Measurements from ENCODE around the gene TRIM8.

The TRIM8 gene

DNA sequence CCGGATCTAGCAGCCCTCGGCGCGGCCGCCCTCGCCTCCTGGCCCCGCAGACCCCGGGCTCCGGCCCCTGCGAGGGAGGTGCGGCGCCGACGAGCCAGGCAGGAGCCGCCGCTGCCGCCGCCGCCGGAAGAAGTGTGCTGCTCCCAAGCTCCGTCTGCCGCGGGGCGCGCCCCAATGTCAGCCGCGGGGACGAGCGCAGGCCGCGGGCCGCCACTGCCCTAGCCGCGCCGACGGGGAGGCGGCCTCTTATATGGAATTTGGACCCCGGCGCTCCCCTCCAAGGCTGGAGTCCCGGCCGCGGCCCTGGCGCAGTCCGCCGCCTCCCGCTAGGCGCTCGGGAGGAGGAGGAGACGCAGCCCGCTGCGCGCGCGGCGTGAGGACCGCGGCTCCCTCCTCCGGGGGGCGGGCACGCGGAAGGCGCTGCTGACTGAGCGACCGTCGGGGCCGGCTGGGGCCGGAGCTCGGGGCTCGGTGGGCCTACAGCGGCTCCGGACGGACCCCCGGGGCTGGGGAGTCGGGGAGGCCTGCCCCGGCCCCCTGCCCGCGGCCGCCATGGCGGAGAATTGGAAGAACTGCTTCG, at the start of gene TRIM8:
Gene TRIM8 (plus strand): TSS at position 414 of the 580 bp plus-strand sequence. CDS start 139 bp downstream, at position 553.
- no peak for DNase-seq (ENCODE audit: low read depth)

GRCh38 chr10:102595293-102595692, 49.0 kb upstream of the TRIM8 start:
- no peak for DNase-seq (ENCODE audit: low read depth)

DNA sequence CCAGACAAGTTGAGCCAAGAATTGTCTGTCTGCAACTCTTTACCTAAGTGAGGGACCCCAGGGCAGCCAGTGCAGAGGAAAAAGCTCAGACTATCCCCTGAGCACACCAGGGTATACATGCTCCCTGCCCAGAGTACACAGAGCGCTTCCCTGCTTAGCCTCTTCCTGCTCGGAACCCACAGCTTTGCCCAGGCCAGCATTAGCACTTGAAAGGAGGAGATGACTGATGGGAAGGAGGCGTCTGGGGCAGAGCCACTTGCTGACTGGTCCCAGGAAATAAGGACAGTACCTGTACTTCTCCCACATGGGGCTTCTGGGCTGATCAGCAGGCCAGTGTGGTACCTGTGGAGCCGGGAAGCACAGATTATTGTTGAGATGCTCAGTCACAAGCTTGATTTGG, 48.4 kb upstream of the TRIM8 start:
- no peak for DNase-seq (ENCODE audit: low read depth)

DNA sequence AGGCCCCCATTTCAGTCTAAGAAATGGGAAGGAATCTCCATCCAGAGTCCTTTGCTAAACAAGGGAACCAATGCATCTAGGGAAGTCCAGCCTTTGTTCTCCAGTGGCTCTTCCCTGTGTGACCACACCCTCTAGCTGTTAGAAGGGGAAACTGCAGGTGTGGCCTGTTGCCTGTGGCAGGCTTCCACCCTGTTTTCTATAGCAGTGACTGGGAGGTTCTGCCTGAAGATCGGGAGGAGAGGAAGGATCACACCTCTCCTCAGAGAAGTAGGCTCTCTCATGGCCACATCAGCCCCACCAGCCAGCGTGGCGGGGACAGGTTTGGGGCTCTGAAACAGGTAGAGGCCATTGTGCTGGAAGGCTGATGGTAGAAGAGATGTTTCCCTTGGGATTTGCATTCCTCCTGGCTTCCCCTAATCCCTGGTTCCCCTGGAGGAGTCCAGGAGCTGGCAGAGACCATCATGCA, 47.7 kb upstream of the TRIM8 start:
- DNase-seq (ENCODE audit: low read depth): no peak

- no peak for DNase-seq (ENCODE audit: low read depth)
Observed at GRCh38 chr10:102597131-102597991, 46.9 kb upstream of the TRIM8 start.

GRCh38 chr10:102598243-102598642, 46.0 kb upstream of the TRIM8 start:
- no peak for DNase-seq (ENCODE audit: low read depth)

GRCh38 chr10:102599565-102600327, 44.5 kb upstream of the TRIM8 start:
- peak; percentile 99 for DNase-seq (ENCODE audit: low read depth)

- DNase-seq (ENCODE audit: low read depth): no peak
Observed at GRCh38 chr10:102600816-102601215, 43.5 kb upstream of the TRIM8 start.

GRCh38 chr10:102601639-102602038, 42.6 kb upstream of the TRIM8 start:
- no peak for DNase-seq (ENCODE audit: low read depth)

DNA sequence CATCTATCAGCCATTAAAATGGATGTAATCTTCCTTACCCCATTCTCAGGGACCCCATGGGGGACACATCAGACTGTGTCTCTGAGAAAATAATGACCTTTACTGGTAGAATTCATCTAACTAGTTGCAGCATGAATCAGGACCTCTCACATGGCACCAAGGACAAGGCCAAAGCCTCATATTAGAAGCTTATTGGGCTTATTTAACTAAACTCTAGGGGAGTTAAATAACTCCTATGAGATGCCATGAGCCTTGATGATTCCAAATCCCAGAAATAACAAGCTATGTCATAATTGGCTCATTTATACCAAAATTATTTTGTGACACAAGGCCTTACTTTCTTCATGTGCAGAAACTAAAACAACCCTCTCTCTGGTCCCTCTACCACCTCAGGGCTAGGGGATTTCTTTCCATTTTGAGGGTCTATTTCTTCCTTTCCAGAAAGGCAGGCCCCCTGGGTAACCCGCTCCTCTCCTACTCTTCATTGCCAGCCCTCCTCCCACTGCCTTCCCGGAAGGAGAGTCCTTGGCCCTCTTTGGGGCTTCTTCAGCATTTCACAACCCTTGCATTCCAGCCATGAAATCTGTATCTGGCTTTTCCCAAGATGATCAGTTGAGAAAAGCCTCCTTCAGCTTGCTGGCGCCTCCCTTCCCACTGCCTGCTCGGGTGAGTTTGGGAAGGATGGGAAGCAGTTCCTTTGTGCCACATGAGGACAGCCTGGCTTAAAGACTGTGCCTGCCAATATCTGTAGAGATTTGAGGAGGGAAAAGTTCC, 41.8 kb upstream of the TRIM8 start:
- DNase-seq (ENCODE audit: low read depth): no peak

- no peak for DNase-seq (ENCODE audit: low read depth)
Observed at GRCh38 chr10:102603946-102604345, 40.3 kb upstream of the TRIM8 start.

DNA sequence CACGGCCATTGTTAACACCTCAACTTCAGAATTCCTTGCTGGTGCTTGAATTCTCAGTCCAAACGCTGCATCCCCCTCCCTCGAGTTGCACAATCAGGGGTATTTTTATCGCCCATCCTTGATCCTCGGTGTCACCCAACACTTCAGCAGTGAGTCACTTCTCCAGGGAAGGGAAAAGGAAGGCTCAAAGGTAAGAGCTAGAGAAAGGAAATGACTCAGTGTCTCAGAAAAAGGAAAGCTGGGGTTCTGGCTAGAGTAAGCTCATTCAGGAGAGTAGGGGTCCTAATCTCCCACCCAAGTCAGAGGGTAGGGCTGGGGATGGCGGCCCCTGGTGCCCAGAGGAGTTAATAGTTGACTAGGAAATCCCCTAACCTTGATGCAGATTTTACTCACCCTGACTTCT, 39.8 kb upstream of the TRIM8 start:
- no peak for DNase-seq (ENCODE audit: low read depth)

GRCh38 chr10:102605712-102606111, 38.6 kb upstream of the TRIM8 start:
- DNase-seq (ENCODE audit: low read depth): no peak

DNA sequence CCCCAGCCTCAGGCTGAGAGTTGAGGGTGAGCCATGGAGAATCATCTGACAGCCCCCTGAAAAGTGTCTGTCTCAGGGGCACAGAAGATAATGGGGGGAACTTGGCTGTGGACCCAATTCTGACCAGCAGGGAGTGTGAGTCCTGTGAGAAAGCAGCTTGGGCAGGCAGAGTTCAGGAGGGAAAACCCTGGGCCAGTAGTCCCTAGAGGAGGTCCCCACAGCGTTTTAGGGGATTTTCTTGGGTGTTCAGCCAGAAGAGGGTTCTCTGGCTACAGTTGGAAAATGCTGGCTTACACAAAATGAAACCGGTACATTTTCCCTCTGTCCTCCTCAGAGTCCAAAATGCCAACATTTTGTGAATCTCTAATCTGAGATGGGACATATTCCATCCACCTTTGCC, 35.8 kb upstream of the TRIM8 start:
- no peak for DNase-seq (ENCODE audit: low read depth)

DNA sequence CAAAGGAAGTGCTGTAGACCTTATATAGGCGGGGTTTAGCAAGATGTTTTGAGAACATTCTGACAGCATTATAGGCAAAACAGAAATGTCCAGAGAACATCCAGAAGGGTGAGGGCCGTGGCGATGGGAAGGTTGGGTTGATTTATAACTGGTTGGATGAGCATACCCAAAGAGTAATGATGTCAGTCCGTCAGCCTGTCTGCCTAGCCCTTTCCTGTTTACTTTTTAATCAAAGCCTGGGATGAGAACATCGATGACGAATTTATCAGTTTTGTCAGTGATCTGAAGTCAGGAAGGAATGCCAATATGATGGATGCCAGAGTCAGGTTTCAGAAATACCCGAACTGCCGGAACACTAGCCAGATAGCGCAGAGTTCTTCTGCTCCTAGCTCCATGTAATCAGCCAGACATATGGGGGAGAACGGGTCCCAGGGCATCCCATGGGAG, 33.8 kb upstream of the TRIM8 start:
- DNase-seq (ENCODE audit: low read depth): no peak

DNA sequence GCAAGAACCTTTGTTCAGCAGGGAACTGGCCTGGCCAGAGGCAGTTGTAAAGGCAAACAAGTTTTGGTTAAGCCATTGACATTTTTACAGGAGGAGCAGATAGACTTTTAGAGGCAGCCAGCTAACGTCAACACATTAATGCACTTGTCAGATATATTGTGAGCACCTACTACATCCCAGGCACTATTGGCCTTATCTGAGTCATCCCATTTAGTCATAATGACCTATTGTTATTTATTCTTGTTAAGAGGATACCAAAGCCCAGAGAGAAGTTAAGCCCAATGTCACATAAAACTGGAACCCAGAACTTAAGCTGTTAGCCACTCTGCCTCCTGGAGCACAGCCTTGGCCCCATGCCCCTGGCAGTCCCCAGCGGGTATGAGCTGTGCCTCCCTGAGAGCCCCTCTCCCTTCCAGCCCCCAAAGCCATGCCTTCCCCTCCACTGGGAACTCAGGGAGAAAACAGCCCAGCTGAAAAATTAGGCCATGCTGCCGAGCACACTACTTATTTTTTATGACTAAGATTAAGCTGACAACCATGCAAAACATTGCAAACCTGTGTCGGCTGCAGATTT, 32.7 kb upstream of the TRIM8 start:
- DNase-seq (ENCODE audit: low read depth): no peak

GRCh38 chr10:102612964-102613275, 31.4 kb upstream of the TRIM8 start:
- DNase-seq (ENCODE audit: low read depth): no peak

- DNase-seq (ENCODE audit: low read depth): no peak
Observed at GRCh38 chr10:102613286-102613685, 31.0 kb upstream of the TRIM8 start.

GRCh38 chr10:102613785-102614184, 30.5 kb upstream of the TRIM8 start:
- no peak for DNase-seq (ENCODE audit: low read depth)

- DNase-seq (ENCODE audit: low read depth): no peak
Observed at GRCh38 chr10:102614888-102615287, 29.4 kb upstream of the TRIM8 start.

- DNase-seq (ENCODE audit: low read depth): no peak
Observed at GRCh38 chr10:102615361-102615760, 28.9 kb upstream of the TRIM8 start.

Measured in CMK (cell line).